IgD-negative memory B cell (primary cell): ENCODE results near the gene RAB27B. TPM values are rescaled to one million over a fixed set of nuclear protein-coding genes. Genes with fewer than 3 reads are reported as not detected.

Experiments used
- H3K27ac Mint-ChIP-seq, 3 donors: one replicate each; pipeline ENCODE4 v1.8.0; 2020 to 2022; ENCODE audit warnings: mild to moderate bottlenecking in 3 of 3, mixed read lengths in 3 of 3, moderate library complexity in 1 of 3
- H3K27me3 Mint-ChIP-seq: one replicate; pipeline ENCODE4 v1.8.0; 2021; ENCODE audit warnings: mixed read lengths
- H3K36me3 Mint-ChIP-seq: one replicate; pipeline ENCODE4 v1.8.0; 2020; ENCODE audit warnings: mild to moderate bottlenecking, mixed read lengths
- H3K4me1 Mint-ChIP-seq, 3 donors: one replicate each; pipeline ENCODE4 v1.8.0; 2020 to 2022; ENCODE audit warnings: mixed read lengths in 3 of 3, mild to moderate bottlenecking in 1 of 3
- H3K4me3 Mint-ChIP-seq, 4 donors: one replicate each; pipeline ENCODE4 v1.8.0; 2020 to 2022; ENCODE audit warnings: mild to moderate bottlenecking in 4 of 4, mixed read lengths in 4 of 4, moderate library complexity in 3 of 4
- H3K9me3 Mint-ChIP-seq, 3 donors: one replicate each; pipeline ENCODE4 v1.8.0; 2020 to 2021; ENCODE audit warnings: mixed read lengths in 3 of 3, mild to moderate bottlenecking in 1 of 3
- polyA plus RNA-seq: library from polyadenylated mRNA; unstranded; fragments of 300-500 nt; fragmentation: Illumina TruSeq; gene quantifications from one replicate; pipeline ENCODE4 v1.2.3, GENCODE V29; 2021

RAB27B gene
- polyA plus RNA-seq, 1 donor from 2014 or later: 1.1 TPM

DNA sequence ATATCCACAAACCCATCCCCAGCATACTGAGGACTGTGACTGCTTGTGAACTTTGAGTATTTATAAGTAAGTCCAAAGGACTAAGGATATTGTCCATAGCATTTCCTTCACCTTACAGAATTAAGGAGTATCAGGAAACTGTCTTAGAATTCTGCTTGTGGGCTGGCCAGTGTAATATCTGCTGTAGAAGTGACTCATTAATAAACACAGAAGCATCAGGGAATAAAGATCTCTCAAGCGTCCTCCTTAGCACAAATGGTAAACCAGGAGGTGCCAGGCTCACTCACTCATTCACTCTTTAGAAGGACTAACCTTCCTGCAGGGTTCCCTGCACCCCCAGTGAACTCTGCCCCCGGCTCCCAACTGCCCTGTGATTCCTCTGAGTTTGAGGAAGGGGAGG lies 100.0 kb downstream of the RAB27B start:
- no peaks in the 10 kb centered on the region for H3K36me3 Mint-ChIP-seq
- no peak overlapping the region for H3K4me3 Mint-ChIP-seq
- no peaks in the 10 kb centered on the region for H3K9me3 Mint-ChIP-seq
- no peaks in the 10 kb centered on the region for H3K27me3 Mint-ChIP-seq
- H3K27ac Mint-ChIP-seq: no peak overlapping the region
- no peaks in the 10 kb centered on the region for H3K4me1 Mint-ChIP-seq

DNA sequence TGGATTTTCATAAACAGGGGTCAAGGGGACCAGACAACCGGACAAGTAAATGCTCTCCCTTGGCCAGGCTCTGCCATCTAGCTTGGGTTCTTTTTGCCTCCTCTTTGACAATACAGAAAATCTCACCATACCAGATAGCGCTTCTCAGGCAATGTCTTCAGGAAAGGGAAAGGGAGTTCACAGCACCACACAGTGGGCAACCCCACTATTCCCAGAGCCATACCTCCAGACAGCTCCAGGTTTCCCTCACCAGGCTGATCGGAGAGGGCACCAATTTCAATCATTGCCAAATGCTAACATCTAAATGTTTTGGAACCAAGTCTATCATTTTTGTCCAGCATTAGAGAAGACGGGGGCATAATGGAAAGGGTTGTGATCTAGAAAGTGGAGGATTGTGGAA lies 102.9 kb downstream of the RAB27B start:
- no peak overlapping the region for H3K4me3 Mint-ChIP-seq
- H3K27me3 Mint-ChIP-seq: no peaks in the 10 kb centered on the region
- H3K9me3 Mint-ChIP-seq: no peaks in the 10 kb centered on the region
- no peaks in the 10 kb centered on the region for H3K36me3 Mint-ChIP-seq
- H3K27ac Mint-ChIP-seq: no peak overlapping the region
- H3K4me1 Mint-ChIP-seq: no peaks in the 10 kb centered on the region

DNA sequence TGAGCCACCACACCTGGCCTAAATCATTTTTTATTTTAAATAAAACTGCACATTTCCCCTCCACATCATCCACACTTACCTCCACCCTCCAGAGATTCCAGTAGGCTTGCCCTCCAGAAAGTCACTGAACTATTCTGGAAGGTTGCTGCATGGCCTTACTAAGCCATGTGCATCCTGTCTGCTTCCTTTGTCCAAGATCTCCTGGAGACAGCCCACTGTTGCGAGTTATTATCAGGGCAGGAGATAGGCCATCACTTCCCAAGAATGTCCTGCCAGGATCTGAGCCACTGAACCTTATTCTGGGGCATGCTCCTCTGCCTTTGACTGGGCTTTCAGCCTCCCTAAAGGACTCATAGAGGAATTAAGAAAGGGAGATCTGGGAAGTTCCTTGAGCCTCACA lies 104.2 kb downstream of the RAB27B start:
- H3K36me3 Mint-ChIP-seq: no peaks in the 10 kb centered on the region
- H3K27me3 Mint-ChIP-seq: no peaks in the 10 kb centered on the region
- H3K27ac Mint-ChIP-seq: no peak overlapping the region
- H3K4me3 Mint-ChIP-seq: no peak overlapping the region
- H3K9me3 Mint-ChIP-seq: no peaks in the 10 kb centered on the region
- H3K4me1 Mint-ChIP-seq: no peaks in the 10 kb centered on the region

DNA sequence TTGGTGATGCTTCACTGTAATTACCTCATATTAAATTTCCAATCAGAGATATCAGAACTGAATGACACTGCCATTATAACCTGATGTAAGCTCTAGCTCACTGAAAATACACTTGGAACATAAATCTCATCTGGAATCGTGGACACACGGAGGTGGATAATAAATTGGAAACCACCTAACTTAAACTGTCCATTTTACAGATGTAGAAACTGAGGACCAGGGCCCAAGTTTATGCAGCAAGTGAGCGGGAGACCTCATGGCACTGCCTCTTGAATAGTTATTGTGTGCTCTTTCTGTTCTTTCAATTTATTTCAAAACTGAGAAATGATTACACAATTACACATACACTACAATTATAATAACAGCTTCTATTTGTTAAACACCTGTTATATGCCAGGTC lies 110.2 kb downstream of the RAB27B start:
- Mint-ChIP-seq H3K27me3 (no peaks in the 10 kb centered on the region), H3K36me3 (peaks cover 2% of the 10 kb centered on the region), H3K4me3 (no peak overlapping the region), H3K4me1 (no peaks in the 10 kb centered on the region), H3K27ac (no peak overlapping the region), H3K9me3 (no peaks in the 10 kb centered on the region)

DNA sequence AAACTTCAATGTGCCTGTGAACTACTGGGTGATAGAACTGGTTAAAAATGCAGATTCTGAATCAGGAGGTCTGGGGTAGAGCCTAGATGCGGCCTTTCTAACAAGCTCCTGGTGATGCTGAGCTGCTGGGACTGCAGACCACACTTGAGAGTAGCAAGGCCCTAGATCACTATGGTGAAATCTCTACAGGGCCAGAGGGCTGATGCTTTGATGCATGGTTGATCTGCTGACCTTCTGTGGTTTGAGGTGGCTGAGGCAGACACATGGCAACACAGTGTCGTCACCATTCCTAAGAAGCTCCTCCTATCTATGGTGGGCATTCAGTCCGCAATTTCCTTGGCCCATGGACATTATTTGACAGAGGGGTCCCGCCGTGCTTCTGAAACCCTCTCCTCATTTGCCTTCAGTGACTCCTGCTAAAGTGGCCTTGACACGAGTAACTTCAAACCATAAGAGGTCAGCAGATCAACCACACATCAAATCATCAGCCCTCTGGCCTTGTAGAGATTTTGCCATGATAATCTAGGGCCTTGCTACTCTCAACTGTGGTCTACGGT lies 111.2 kb downstream of the RAB27B start:
- Mint-ChIP-seq H3K36me3 (peaks cover 2% of the 10 kb centered on the region), H3K9me3 (no peaks in the 10 kb centered on the region), H3K4me3 (no peak overlapping the region), H3K4me1 (no peaks in the 10 kb centered on the region), H3K27ac (no peak overlapping the region), H3K27me3 (no peaks in the 10 kb centered on the region)

DNA sequence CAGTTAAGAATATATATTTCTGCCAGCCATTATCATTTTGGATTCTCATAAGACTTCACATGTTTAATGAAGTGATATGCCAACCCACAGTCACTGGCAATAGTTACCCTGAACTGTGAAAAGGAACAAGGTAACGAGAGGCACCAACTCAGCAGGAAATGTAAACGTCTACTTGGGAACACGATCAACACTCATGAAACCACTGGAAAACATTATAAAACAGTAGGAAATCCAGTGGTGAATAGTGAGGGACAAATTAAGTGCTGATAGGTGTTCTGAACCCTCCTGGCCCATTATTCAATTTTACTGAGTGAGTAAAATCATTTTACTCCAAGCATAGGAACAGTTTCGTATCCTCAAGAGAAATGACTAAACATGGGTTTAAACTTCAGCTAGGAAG lies 113.9 kb downstream of the RAB27B start:
- Mint-ChIP-seq H3K27me3 (no peaks in the 10 kb centered on the region), H3K36me3 (peaks cover 2% of the 10 kb centered on the region), H3K4me3 (no peak overlapping the region), H3K27ac (no peak overlapping the region), H3K4me1 (peaks cover 7 to 8% (median 7%) of the 10 kb centered on the region in 3 donors), H3K9me3 (no peaks in the 10 kb centered on the region)

DNA sequence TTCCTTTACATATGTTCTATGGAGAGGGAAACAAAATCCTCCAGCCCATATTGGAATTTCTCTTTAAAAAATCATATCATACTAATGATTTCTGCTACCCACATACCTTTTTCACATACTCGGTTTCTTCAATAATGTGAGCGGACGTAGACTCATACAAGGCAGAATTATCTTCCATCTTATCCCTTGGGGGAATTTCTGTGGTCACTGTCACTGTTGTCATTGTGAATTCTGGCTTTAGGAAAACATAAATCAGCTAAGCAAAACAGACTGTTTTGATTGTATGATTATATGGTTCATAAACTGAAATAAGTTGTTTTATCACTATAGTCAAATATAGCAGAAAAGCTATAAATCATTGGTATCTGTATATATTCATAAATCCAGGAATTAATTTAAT lies 114.3 kb downstream of the RAB27B start:
- peaks cover 7 to 8% (median 7%) of the 10 kb centered on the region in 3 donors for H3K4me1 Mint-ChIP-seq
- no peaks in the 10 kb centered on the region for H3K27me3 Mint-ChIP-seq
- peaks cover 2% of the 10 kb centered on the region for H3K36me3 Mint-ChIP-seq
- no peak overlapping the region for H3K4me3 Mint-ChIP-seq
- H3K27ac Mint-ChIP-seq: no peak overlapping the region
- no peaks in the 10 kb centered on the region for H3K9me3 Mint-ChIP-seq

Other genes with a start within 250 kb of the RAB27B start
- gene DYNAP, start 237.2 kb upstream of the RAB27B start, polyA plus RNA-seq: not detected
- not detected for gene CCDC68, start 131.0 kb downstream of the RAB27B start, polyA plus RNA-seq